K562 (cell line): Measurements from ENCODE around the gene ACADM. TPM values are rescaled to one million over a fixed set of nuclear protein-coding genes. Genes with fewer than 3 reads are reported as not detected.

Experiments
- ARID2 ChIP-seq: fragments of 450-650 bp; IDR thresholded peaks from 2 replicates; pipeline ENCODE4 v1.6.1; 2017; ENCODE audit warnings: antibody characterized with exemption, mild to moderate bottlenecking
- CHD7 ChIP-seq: fragments of 200-600 bp; sonication (generic); IDR thresholded peaks from one replicate; pipeline ENCODE4 v1.6.1; 2012; ENCODE audit warnings: mild to moderate bottlenecking, low read depth, low read length, inconsistent platforms
- HNRNPLL ChIP-seq: fragments of 200-400 bp; formaldehyde crosslinking; IDR thresholded peaks from 2 replicates; pipeline ENCODE4 v1.6.1; 2017; ENCODE audit warnings: low read length, low read depth, mild to moderate bottlenecking; ENCODE audit not compliant: poor library complexity, severe bottlenecking
- SAFB ChIP-seq: fragments of 200-400 bp; formaldehyde crosslinking; IDR thresholded peaks from 2 replicates; pipeline ENCODE4 v1.6.1; 2017; ENCODE audit warnings: low read depth, low read length, borderline replicate concordance
- SP1 ChIP-seq: sonication (generic); formaldehyde crosslinking; IDR thresholded peaks from 2 replicates; pipeline ENCODE4 v1.8.1; 2022; ENCODE audit warnings: mild to moderate bottlenecking, missing genetic modification reagents
- TCF7L2 ChIP-seq: fragments of 150-350 bp; IDR thresholded peaks from 2 replicates; pipeline ENCODE4 v1.6.1; 2016; ENCODE audit warnings: low read depth, mild to moderate bottlenecking, low read length, moderate library complexity
- TEAD4 ChIP-seq, 2 experiments: sonication (generic) in 1 of 2; formaldehyde crosslinking in 1 of 2; IDR thresholded peaks; 2 replicates each; pipeline versions ENCODE4 v1.6.1 to v1.8.0; 2012 to 2022; ENCODE audit warnings: borderline replicate concordance in 1 of 2, inconsistent platforms in 1 of 2, low read length in 1 of 2, mild to moderate bottlenecking in 1 of 2, missing genetic modification reagents in 1 of 2
- ZBTB5 ChIP-seq: fragments of 450-650 bp; IDR thresholded peaks from 2 replicates; pipeline ENCODE4 v1.6.1; 2017; ENCODE audit warnings: antibody characterized with exemption
- ZNF175 ChIP-seq: fragments of 200-800 bp; sonication (Bioruptor generic); IDR thresholded peaks from 2 replicates; pipeline ENCODE4 v1.6.1; 2016; ENCODE audit warnings: low read depth, mild to moderate bottlenecking, missing genetic modification characterization, missing compliant biosample characterization
- ZNF217 ChIP-seq: sonication (generic); formaldehyde crosslinking; IDR thresholded peaks from 2 replicates; pipeline ENCODE4 v1.8.0; 2022; ENCODE audit warnings: mild to moderate bottlenecking, missing genetic modification reagents
- ZNF347 ChIP-seq: fragments of 450-650 bp; formaldehyde crosslinking; IDR thresholded peaks from 2 replicates; pipeline ENCODE4 v1.4.0; 2020; ENCODE audit warnings: low read depth, mild to moderate bottlenecking, moderate library complexity
- ZNF436 ChIP-seq: fragments of 250-450, 450-650 bp; sonication (Bioruptor Pico); formaldehyde crosslinking; IDR thresholded peaks from 2 replicates; pipeline ENCODE4 v1.7.0; 2020; ENCODE audit warnings: mild to moderate bottlenecking
- polyA plus RNA-seq, 8 experiments: library from polyadenylated mRNA; depleted of rRNA in 4 of 8; stranded (reverse) in 5 of 8; unstranded in 3 of 8; fragments of >200 nt; fragmentation: Nextera tagmentation in 2 of 8; fragmentation: Illumina TruSeq in 1 of 8; extraction: Ambion mirVana in 2 of 8; extraction: Trizol in 1 of 8; gene quantifications; 2 replicates each; pipeline versions ENCODE4 v1.2.1 to v1.2.3, GENCODE V29; 2011 to 2014; ENCODE audit warnings: inconsistent platforms in 1 of 8, missing spikeins in 1 of 8
- total RNA-seq, 7 experiments: library from RNA; depleted of rRNA in 6 of 7; stranded (reverse); fragments of >200 nt in 6 of 7; fragmentation: Illumina TruSeq in 2 of 7; extraction: Trizol in 2 of 7; gene quantifications; 2 replicates each; pipeline versions ENCODE4 v1.2.1 to v1.2.3, GENCODE V29; 2011 to 2021; ENCODE audit warnings: low replicate concordance in 1 of 7

The ACADM gene
- total and polyA plus RNA-seq, 9 of the 15 experiments (the other 6 are each of a cell fraction or from before 2014, with no cell fraction given) = 82.5 to 156 (median 123) TPM

DNA sequence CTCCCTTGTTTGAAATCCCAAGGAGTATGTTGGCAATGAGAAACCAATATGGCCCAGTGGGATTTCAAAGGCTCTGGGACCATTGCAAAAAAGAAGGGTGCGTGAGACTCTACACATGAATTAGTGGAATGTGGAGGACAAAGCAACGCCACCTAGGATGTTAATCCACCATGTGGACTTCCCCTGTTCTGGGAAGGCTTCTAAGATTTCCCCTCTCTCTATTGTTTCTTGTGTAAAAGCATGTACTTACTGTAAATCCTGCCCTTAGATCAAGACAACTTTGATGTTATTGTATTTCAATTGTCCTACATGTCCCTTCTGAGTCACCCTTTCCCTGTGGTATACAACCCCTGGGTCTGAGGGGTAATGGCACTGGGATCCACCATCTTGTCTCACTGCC, 4.7 kb upstream of the ACADM start (continued):
- TF ChIP-seq CHD7 (no peak), SAFB (no peak), ZNF347 (CRISPR knock-in tag) (no peak), TCF7L2 (no peak), ARID2 (no peak), HNRNPLL (no peak), ZNF436 (CRISPR knock-in tag) (no peak), ZNF175 (CRISPR knock-in tag) (no peak), SP1 (CRISPR knock-in tag) (no peak), ZBTB5 (no peak), TEAD4 (IDR thresholded peaks at IDR 0.05; ENCODE audit: low read length) (no peak), TEAD4 (CRISPR knock-in tag; IDR thresholded peaks at IDR 0.05; ENCODE audit: borderline replicate concordance) (no peak), ZNF217 (CRISPR knock-in tag) (no peak)
- TF ChIP-seq, all 486 proteins: peak for 0
